Measurements from ENCODE around the gene KCND3. TPM values are rescaled to one million over a fixed set of nuclear protein-coding genes. Genes with fewer than 3 reads are reported as not detected.

The KCND3 gene
- total RNA-seq, 1 donor from 2014 or later, result 0.43 TPM

GRCh38 chr1:111961016-111961415 is 28.5 kb downstream of the KCND3 start:
- peaks cover 78% of the 10 kb centered on the region for H3K27me3 Mint-ChIP-seq (ENCODE audit: low read depth, unreplicated experiment)
- FAIRE-seq, result no peak

GRCh38 chr1:111959436-111959835 is 30.0 kb downstream of the KCND3 start:
- Histone ChIP-seq H3K27ac (ENCODE audit: low read depth, low read length) (no peak overlapping the region), H3K79me2 (ENCODE audit: insufficient read depth, low read length) (no peaks in the 10 kb centered on the region), H3K9ac (ENCODE audit: low read length) (no peak overlapping the region), H3K27me3 (ENCODE audit: insufficient read depth, low read length) (no peaks in the 10 kb centered on the region), H3K9me3 (ENCODE audit: insufficient read depth, low read depth, low read length) (no peaks in the 10 kb centered on the region), H3K4me2 (ENCODE audit: low read length) (no peak overlapping the region), H3K4me3 (ENCODE audit: insufficient read depth, low read depth, low read length) (no peak overlapping the region), H3K36me3 (ENCODE audit: insufficient read depth, low read length) (no peaks in the 10 kb centered on the region), H4K20me1 (ENCODE audit: insufficient read depth, low read length) (no peaks in the 10 kb centered on the region), H3K4me1 (ENCODE audit: insufficient read depth, low read length) (no peaks in the 10 kb centered on the region), H2AFZ (ENCODE audit: low read depth, low read length) (no peak overlapping the region)
- Mint-ChIP-seq H3K4me3 (ENCODE audit: unreplicated experiment) (no peak overlapping the region), H3K27ac (ENCODE audit: unreplicated experiment) (no peak overlapping the region), H3K36me3 (ENCODE audit: low read depth, unreplicated experiment) (no peaks in the 10 kb centered on the region), H3K27me3 (ENCODE audit: low read depth, unreplicated experiment) (peaks cover 69% of the 10 kb centered on the region), H3K9me3 (ENCODE audit: unreplicated experiment) (peaks cover 8% of the 10 kb centered on the region), H3K4me1 (ENCODE audit: low read depth, unreplicated experiment) (no peaks in the 10 kb centered on the region)
- DNase-seq (ENCODE audit: low read depth) (no peak), FAIRE-seq (no peak)
- TF ChIP-seq CTCF (IDR thresholded peaks at IDR 0.05; ENCODE audit: insufficient read depth, low read depth, low read length) (no peak), EZH2 (IDR thresholded peaks at IDR 0.05; ENCODE audit: insufficient read depth, low read length) (no peak)

More at GRCh38 chr1:111961016-111961415, 28.5 kb downstream of the KCND3 start:
- Histone ChIP-seq H2AFZ (ENCODE audit: low read depth, low read length) (no peak overlapping the region), H3K36me3 (ENCODE audit: insufficient read depth, low read length) (no peaks in the 10 kb centered on the region), H3K4me3 (ENCODE audit: insufficient read depth, low read depth, low read length) (no peak overlapping the region), H3K4me2 (ENCODE audit: low read length) (no peak overlapping the region), H3K27me3 (ENCODE audit: insufficient read depth, low read length) (no peaks in the 10 kb centered on the region), H4K20me1 (ENCODE audit: insufficient read depth, low read length) (no peaks in the 10 kb centered on the region), H3K9me3 (ENCODE audit: insufficient read depth, low read depth, low read length) (no peaks in the 10 kb centered on the region), H3K79me2 (ENCODE audit: insufficient read depth, low read length) (no peaks in the 10 kb centered on the region), H3K4me1 (ENCODE audit: insufficient read depth, low read length) (no peaks in the 10 kb centered on the region), H3K9ac (ENCODE audit: low read length) (no peak overlapping the region), H3K27ac (ENCODE audit: low read depth, low read length) (no peak overlapping the region)
- no peak for DNase-seq (ENCODE audit: low read depth)
- Mint-ChIP-seq H3K36me3 (ENCODE audit: low read depth, unreplicated experiment) (no peaks in the 10 kb centered on the region), H3K27ac (ENCODE audit: unreplicated experiment) (no peak overlapping the region), H3K4me1 (ENCODE audit: low read depth, unreplicated experiment) (no peaks in the 10 kb centered on the region), H3K9me3 (ENCODE audit: unreplicated experiment) (peaks cover 7% of the 10 kb centered on the region), H3K4me3 (ENCODE audit: unreplicated experiment) (no peak overlapping the region)
- no peak for TF ChIP-seq EZH2 (IDR thresholded peaks at IDR 0.05; ENCODE audit: insufficient read depth, low read length)

GRCh38 chr1:111958851-111959250 is 30.6 kb downstream of the KCND3 start:
- Histone ChIP-seq H3K27ac (ENCODE audit: low read depth, low read length) (no peak overlapping the region), H3K4me1 (ENCODE audit: insufficient read depth, low read length) (no peaks in the 10 kb centered on the region), H4K20me1 (ENCODE audit: insufficient read depth, low read length) (no peaks in the 10 kb centered on the region), H3K4me3 (ENCODE audit: insufficient read depth, low read depth, low read length) (no peak overlapping the region), H3K4me2 (ENCODE audit: low read length) (no peak overlapping the region), H3K9me3 (ENCODE audit: insufficient read depth, low read depth, low read length) (no peaks in the 10 kb centered on the region), H2AFZ (ENCODE audit: low read depth, low read length) (no peak overlapping the region), H3K9ac (ENCODE audit: low read length) (no peak overlapping the region), H3K79me2 (ENCODE audit: insufficient read depth, low read length) (no peaks in the 10 kb centered on the region), H3K36me3 (ENCODE audit: insufficient read depth, low read length) (no peaks in the 10 kb centered on the region), H3K27me3 (ENCODE audit: insufficient read depth, low read length) (no peaks in the 10 kb centered on the region)
- no peak for TF ChIP-seq CTCF (IDR thresholded peaks at IDR 0.05; ENCODE audit: insufficient read depth, low read depth, low read length)
- TF ChIP-seq EZH2 (IDR thresholded peaks at IDR 0.05; ENCODE audit: insufficient read depth, low read length), result no peak
- H3K4me3 Mint-ChIP-seq (ENCODE audit: unreplicated experiment), result no peak overlapping the region
- FAIRE-seq (no peak), DNase-seq (ENCODE audit: low read depth) (no peak)
- H3K36me3 Mint-ChIP-seq (ENCODE audit: low read depth, unreplicated experiment), result no peaks in the 10 kb centered on the region
- H3K27ac Mint-ChIP-seq (ENCODE audit: unreplicated experiment), result no peak overlapping the region
- H3K4me1 Mint-ChIP-seq (ENCODE audit: low read depth, unreplicated experiment), result no peaks in the 10 kb centered on the region
- H3K9me3 Mint-ChIP-seq (ENCODE audit: unreplicated experiment), result peaks cover 8% of the 10 kb centered on the region
- H3K27me3 Mint-ChIP-seq (ENCODE audit: low read depth, unreplicated experiment), result peaks cover 67% of the 10 kb centered on the region

Data from astrocyte (in vitro differentiated cells and primary cell).